ENCODE data around the gene FOXA1.
"Not testable (repeated sequence)": the region's sequence is repeated elsewhere in the genome, so short reads cannot be mapped to it uniquely, and the experiment has no call there.

FOXA1 gene

GRCh38 chr14:37558740-37559139 lies 36.3 kb downstream of the FOXA1 start:
- DNase-seq (ENCODE audit: low spot score): no peak

DNA sequence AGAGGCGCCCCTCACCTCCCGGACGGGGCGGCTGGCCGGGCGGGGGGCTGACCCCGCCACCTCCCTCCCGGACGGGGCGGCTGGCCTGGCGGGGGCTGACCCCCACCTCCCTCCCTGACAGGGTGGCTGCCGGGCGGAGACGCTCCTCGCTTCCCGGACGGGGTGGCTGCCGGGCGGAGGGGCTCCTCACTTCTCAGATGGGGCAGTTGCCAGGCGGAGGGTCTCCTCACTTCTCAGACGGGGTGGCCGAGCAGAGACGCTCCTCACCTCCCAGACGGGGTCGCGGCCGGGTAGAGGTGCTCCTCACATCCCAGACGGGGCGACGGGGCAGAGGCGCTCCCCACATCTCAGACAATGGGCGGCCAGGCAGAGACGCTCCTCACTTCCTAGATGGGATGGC lies 39.5 kb downstream of the FOXA1 start:
- DNase-seq (ENCODE audit: low spot score): not testable (repeated sequence)

DNA sequence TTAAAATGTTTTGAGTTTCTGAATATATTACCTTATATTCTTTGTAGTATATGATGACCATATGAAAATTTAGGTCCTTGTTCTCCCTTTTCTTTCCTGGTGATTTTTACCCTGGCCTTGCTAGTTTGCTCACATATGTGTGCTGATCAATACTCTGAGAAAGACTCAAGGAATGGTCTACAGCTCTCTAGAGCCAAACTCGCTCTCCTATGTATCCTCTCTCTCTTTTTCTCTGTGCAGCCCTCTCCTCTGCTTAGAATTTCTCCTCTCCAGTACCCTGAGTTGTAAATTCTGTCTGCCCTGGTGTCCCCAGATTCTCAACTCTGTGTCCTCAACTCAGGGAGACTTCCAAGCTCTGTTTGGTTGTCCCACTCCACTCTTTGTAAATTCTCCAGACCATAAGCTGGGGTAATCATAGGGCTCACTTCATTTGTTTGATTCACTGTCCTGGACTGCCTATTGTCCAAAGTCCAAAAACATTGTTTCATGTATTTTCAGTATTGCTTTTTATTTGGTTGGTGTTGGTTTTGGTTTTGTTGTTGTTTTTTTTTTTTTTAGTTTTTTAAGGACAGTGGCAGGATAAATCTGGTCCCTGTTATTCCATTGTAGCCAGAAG lies 41.0 kb downstream of the FOXA1 start:
- no peak for DNase-seq (ENCODE audit: low spot score)

DNA sequence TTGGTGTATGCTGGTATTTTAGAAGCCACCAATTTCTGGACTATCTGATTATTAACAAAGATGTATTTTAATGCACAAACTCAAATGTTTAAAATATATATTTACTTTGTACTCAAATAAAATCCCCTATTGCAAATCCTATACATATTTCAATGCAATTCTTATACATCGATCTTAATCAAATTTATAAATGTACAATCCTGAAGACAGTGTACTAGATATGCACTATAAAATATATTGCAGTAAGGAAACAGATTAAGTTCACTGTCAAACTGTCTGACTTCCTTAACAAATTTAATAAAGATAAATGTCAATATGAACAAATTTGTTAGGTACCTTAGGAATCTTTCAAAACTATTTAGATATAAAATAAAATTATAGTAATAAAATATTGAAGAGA lies 43.9 kb downstream of the FOXA1 start:
- no peak for DNase-seq (ENCODE audit: low spot score)

DNA sequence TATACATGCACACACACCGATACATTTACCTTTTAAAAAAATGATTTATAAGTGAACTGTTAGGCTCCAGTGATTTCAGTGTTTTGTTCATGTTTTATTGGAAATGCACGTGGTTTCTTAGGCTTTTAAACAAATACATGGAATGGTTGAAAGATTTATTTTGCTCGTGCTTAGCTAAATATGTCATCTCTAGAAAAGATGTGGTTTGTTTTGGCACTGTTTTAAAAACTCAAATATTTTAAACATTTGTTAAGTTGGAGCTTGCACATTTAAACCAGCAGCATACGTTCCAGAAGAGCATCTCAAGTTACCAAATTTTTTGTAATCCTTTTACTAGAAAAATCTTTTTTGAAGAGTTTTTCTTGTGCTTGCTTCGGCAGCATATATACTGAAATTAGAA lies 44.5 kb downstream of the FOXA1 start:
- no peak for DNase-seq (ENCODE audit: low spot score)

DNA sequence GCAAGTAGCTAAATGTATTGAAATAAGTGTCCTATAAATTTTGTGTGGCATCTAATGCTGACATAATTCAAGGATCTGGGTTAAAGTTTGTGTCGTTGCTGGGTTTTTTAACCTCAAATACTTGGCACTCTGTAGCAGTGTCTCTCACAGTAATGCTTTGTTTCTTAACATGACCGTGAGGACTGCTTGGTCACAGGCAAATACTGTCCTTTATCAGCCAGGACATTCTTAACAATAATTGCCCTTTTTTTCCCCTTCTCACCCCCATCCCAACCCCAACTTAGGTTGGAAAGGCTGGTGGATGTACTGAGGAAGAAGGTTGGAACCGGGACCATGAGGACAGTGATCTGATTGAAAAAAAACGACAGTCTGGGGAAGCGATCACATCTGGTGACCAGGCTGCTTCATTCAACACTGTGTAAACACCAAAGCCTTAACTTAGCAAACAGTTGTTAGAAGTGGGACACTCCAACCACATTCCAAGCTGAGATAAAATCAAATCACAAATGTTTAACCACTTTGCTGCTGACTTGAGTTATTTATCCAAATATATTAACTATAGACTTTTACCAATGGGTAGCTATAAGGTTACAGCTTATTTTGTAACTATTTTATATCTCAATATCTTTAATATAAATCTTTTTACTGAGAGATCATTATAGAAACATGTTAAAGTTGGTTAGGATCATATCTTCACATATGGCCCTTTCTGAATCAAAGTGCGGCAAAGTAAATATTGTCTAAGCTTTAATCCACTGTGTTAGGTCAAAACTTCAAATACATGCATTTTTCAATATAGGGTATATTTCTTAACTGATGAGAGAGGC lies 48.2 kb downstream of the FOXA1 start:
- no peak for DNase-seq (ENCODE audit: low spot score)

DNA sequence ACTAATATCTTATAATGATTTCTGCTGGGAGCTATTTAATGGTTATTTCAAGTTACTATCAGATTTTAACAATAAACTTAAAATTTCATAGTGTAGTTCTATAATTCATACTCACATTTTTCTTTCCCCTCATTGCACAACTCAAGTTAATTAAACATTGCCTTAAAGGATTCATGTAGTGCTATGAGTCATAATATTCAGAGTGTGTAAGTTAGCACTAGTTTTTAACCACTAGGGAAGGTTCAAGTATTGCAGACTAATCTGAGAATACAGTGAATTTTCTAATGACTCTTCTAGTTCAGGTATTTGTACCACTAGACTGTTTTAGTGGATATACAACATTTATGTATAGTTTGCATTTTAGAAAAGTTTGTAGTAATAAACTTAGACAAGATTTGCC lies 49.9 kb downstream of the FOXA1 start:
- no peak for DNase-seq (ENCODE audit: low spot score)

DNA sequence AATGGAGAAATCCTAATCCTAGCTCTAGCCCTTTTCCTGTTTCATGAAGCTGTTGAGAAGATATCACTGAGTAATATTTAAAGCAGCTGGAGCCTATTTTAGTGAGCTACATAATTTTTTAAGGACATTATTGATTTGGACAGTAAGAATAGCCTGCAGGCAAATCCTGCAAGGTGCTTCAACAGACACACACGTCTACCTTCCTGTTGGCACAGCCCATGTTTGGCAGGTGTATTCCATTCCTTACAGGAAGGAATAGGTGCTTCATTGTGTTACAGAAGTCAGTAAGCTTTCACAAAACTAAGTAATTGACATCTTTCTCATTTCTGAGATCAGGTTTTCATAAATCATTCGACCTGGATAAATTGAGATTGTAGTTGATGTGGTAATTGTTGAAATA lies 50.6 kb downstream of the FOXA1 start:
- DNase-seq (ENCODE audit: low spot score): no peak

DNA sequence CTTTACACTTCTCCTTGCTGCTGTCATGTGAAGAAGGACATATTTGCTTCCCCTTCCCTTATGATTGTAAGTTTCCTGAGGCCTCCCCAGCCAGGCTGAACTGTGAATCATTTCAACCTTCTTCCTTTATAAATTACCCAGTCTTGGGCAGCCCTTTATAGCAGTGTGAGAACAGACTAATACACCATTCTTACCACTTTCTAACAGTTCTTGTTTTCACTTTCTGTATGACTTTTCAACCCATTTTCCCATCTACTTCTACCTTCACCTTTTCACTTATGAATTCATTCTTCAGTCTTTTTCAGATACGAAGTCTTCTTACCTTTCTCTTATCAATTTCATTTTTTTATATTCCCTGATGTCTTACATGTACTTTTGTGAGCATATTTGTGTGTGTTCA lies 55.1 kb downstream of the FOXA1 start:
- DNase-seq (ENCODE audit: low spot score): no peak

Data from ecto neural progenitor cell (in vitro differentiated cells).